HG03139 (cell line): ENCODE data around the gene NDUFAF3.

Experiments used
- ATAC-seq: cut with Tn5 transposase; IDR thresholded peaks from one replicate; pipeline ENCODE4 v1.9.1; 2021; ENCODE audit not compliant: unreplicated experiment

Gene NDUFAF3

GRCh38 chr3:49017971-49018706, 3.8 kb upstream of the NDUFAF3 start, which contains the start of gene DALRD3:
TSS of gene DALRD3 (minus strand) at chr3:49018580. CDS start at chr3:49018564, 16 bp downstream.
- no peak for ATAC-seq

DNA sequence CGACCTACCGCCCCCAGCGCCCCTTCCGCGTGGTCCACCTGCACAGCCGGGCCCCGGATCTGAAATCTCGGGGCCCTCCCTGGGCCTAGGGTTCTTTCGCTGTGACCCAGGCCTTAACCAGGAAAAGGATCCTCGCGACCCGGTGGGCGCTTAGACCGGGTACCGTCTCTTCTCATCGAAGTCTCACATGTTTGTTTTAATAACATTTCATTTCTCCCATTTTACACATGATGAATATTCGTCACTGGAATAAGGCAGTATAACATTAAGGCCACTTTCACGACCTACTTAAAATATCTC, 3.3 kb upstream of the NDUFAF3 start:
- no peak for ATAC-seq

DNA sequence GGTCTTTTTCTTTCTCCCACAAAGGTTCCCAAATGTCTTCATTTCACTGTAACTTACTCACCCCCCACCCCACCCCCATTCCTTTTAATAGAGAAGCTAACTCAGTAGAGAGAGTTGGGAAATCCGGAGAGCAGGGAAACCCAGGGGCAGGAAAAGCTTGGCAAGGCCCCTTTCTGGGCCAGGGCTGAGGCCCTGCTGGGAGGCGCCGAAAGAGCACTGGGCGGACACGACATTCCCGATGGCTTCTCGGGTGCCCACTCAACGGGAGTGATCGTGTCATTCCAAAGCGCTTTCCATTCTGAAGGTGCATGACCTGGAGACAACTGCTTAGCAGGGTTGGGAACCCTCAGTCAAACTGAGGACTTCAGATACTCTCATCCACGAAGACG, 2.0 kb upstream of the NDUFAF3 start:
- no peak for ATAC-seq

DNA sequence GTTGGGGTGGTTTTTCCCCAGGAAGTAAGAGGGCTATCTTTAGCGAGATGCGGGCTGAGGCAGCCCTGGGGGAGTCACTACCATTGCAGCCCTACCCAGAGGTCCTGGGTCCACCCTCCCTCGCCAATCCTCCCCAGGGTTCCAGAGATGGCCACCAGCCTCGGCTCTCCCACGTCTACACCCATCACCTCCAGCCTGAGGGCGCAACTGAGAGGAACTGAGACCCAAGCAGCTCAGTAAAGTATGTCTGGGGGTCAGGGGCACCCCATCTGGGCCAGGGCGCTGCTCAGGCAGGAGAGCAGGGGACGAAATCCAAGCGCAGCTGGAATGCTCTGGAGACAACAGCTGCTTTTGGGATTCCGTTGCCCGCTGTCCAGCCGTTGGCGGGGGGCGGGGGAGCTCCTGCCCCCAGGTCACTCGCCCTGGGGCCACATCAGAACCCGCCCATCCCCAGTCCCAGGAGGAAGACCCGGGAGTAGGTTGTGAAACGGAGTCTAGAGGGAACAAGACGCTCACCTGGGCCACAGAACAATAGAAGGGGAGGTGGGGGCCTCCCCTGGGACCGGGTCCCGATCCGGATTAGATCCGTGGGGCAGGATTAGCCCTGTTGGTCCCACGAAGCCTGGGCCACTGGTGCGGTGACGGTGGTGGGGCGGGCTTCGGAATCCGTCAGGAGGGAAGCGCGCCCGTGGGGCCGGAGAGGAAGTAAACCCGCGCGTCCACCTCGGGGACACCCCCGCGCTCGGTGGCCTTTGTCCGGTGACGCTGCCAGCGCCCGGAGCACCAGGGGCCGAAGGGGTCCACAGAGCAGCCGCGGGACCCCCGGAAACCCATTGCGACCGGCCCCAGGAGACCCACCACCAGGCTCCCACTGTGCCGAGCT, 1.4 kb upstream of the NDUFAF3 start:
- no peak for ATAC-seq

GRCh38 chr3:49021213-49021812, 608 bp upstream of the NDUFAF3 start:
- ATAC-seq = peak; percentile 40

DNA sequence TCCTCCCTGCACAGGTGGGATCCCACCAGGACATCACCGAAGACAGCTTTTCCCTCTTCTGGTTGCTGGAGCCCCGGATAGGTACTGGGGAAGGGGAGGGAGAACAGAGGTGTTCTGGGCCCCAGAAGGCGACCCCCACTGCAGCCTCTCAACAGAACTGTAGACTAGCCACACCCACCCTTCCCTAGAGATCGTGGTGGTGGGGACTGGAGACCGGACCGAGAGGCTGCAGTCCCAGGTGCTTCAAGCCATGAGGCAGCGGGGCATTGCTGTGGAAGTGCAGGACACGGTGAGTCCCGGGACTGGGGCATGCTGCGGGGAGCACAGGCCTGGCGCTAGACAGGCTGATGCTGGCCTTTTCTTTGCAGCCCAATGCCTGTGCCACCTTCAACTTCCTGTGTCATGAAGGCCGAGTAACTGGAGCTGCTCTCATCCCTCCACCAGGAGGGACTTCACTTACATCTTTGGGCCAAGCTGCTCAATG, 809 bp downstream of the NDUFAF3 start:
- ATAC-seq = no peak

GRCh38 chr3:49023775-49024174, 1.9 kb downstream of the NDUFAF3 start:
- no peak for ATAC-seq

DNA sequence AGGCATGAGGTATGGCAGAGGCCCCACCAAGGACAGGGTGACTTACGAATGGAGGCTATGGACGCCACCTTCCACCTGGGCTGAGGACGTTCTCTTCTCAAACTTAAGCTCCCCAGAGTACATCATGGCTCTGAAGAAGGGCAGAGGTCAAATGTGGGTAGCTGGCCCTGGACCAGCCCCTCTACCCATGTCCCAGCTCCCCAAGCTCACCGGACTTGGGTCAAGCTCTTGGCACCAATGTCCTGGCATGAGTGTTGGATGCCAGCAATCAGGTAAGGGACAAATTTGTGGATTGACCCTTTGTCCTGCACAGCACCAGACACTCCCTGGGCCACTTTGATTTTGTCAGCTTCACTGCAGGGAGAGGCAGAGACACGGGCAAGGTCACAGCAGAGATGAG, 2.5 kb downstream of the NDUFAF3 start:
- no peak for ATAC-seq

DNA sequence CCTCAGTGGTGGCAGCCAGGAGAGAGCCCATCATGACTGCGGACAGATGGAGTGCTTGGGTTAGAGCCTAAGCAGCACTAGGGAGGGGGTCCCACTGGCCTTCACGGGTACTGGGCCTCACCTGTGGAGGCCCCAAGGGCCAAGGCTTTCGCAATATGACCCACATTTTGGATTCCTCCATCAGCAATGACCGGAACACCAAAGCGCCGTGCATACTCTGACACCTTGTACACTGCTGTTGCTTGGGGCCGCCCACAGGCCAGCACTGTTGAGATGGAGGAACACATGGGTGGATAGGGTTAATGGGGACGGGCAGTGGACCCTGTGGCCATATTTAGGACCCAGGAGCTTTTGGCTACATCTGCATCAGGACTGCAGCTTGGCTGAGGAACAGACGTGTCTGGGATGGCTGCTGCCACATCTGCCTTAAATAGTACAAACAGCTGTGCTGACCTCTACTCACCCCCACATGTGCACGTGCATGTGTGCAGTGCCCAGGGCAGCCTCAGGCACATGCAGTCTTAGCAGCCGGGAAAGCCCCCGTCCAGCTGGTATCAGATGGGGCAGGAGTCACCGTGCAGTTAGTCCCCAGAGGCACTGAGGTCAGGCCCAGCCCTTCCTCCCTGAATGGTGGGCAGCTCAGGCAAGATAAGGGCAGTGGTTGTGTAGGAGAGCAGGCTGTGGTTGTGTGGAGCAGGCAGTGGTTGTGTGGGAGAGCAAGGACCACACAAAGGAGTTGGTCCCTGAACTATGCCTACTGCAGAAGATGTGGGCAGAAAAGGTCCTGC, 3.3 kb downstream of the NDUFAF3 start:
- ATAC-seq = no peak

DNA sequence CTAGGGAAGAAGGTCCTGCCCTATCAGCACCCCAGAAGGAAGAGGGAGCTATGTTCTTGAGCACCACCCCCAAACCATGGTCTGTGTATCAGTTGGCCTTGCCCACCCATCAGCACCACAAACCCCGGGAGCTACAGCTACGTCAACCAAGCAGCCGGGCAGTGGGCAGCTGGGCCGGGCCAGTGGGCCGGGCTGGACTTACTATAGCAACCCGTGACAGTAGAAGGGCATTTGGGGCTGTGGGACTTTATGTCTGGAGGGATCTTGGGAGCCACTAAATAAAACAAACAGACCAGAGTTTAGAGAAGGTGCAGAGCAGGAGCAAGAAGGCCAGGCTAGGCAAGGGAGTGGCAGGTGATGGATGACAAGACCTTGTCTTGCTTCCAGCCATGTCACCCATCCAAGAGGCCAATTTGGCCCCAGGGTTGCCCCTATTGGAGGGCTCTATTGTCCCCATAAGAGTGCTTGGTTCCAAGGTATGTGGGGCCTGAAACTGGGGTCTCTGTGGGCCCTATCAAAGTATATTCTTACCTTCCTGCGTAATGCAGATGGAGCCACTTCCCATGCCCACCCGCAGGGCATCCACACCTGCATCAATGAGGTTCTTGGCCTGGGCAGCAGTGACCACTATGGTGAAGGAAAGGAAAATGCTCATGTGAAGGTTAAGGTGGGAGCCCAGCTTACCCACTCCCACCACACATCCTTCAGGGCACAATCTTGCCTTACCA, 4.0 kb downstream of the NDUFAF3 start:
- ATAC-seq = no peak

GRCh38 chr3:49026536-49026935, 4.6 kb downstream of the NDUFAF3 start:
- no peak for ATAC-seq

DNA sequence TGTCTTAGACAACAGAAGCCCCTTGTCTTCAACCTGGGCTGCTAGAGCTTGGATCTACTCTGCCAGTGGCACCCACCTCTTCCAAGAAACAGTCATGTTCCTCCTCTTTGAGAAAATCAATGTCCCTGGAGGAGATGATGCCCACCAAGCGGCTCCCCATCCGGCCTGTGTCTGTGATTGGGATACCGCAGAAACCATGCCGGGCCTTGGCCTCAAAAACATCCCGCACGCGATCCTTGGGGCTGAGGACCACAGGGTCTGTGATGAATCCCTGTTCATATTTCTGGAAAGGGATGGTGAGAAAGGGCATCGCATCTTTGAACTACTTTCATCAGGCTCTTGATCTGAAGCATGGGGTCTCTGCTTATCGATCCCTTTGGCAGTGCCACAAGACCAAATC, 5.7 kb downstream of the NDUFAF3 start:
- ATAC-seq = no peak

- no peak for ATAC-seq
Measured at GRCh38 chr3:49028298-49028672, 6.4 kb downstream of the NDUFAF3 start.

GRCh38 chr3:49028673-49029562, 7.0 kb downstream of the NDUFAF3 start, which contains the start of gene IMPDH2:
TSS of gene IMPDH2 (minus strand) at chr3:49029398. CDS start at chr3:49029350, 48 bp downstream.
- peak; percentile 78 for ATAC-seq

- no peak for ATAC-seq
Measured at GRCh38 chr3:49029563-49029884, 7.6 kb downstream of the NDUFAF3 start.

DNA sequence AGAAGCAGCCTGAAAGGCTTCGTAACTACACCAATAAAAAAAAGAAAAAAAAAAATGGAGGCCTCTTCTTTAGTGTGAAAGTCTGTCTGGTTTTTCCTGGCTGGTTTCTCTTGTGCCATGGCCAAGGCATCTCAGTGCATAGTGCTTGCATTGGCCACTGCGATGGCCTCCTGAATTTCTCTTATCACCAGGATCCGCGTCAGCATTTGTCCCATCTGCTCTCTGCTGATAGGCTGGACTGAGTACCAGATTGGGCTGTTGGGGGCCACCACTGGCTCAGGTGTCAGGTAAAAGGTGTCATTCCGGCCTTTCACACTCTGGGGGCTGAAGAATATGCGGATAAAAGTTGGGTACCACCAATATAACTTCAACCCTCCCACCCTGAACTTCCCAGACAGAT, 8.4 kb downstream of the NDUFAF3 start:
- ATAC-seq = no peak

GRCh38 chr3:49032646-49033304, 10.9 kb downstream of the NDUFAF3 start:
- no peak for ATAC-seq

DNA sequence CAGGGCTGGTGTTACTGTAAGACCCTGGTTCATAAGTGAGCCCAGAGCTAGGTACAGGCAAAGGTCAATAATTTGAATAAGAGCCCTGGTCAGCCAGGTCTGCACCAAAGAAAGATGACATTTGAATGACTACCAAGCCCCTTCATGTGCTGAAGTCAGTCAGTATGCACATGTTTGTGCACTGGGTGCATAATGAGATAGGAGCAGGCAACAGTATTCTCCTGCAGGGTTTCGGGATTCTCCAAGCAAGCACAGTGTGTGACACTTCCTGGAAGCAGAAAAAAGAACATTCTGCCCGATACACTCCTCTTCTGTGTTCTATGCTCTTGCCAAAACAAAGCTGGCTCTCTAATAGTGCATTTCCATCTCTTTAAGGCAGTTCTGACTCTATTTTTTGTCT, 12.7 kb downstream of the NDUFAF3 start:
- ATAC-seq = no peak

GRCh38 chr3:49035281-49035680, 13.4 kb downstream of the NDUFAF3 start:
- no peak for ATAC-seq
